ENCODE data around the gene LPCAT4.
"Not testable (repeated sequence)": the region's sequence is repeated elsewhere in the genome, so short reads cannot be mapped to it uniquely, and the experiment has no call there.

GRCh38 chr15:34392981-34393380, 26.0 kb upstream of the LPCAT4 start:
- TF ChIP-seq CTCF, POLR2A (IDR thresholded peaks at IDR 0.05): not testable (repeated sequence)

All from ovary (tissue), 3 donors.